Fibroblast of peridontal ligament (primary cell): Measurements from ENCODE around the gene GRAMD4.

Source experiments
- DNase-seq: peaks from one replicate; pipeline ENCODE4 v3.0.0-alpha.2; 2010; ENCODE audit errors: extremely low read depth

The GRAMD4 gene

DNA sequence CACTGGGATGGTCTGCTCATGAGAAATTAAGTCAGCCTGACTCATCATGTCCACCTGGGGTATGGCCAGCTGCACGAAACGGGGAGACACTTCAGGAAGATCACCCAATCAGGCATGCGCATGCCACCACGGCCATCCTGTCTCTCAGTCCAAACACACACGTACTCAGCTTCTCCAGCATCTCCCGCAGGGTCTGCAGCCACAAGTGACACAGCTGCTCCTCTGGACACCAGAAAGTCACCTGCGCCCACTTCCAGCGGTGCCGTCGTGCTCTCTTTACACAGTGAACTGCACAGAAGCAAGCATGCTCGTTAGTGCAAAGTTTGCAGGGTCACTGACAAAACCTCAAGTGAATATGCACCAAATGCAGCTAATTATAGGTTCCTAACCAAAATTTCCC, 99.7 kb downstream of the GRAMD4 start:
- DNase-seq, result no peak

DNA sequence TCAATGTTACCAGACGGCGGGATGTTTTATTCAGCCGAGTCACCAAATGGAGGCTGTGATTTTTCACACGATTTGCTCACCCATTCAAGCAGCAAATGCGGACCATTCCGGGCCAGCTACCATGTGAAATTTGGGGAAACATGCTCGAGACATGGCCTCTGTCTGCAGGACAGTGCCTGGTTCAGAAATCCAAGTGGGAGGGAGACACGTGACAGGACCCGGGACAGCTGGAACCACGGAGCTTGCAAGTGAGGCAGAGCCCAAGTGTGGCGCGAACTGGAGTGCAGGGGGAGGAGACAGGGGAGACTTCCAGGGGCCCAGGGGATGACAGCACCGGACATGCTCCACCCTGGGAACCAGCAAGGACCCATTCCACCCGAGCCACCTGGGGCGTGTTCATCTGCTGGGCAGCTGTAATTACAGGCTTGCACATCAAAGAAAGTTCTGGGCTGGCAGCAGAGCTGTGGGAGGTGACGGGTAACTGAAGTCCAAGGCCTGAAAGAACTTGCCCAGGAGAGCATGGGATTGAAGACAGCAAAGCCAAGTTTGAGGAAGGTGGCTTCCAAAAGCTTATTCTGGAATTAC, 101.4 kb downstream of the GRAMD4 start:
- no peak for DNase-seq

DNA sequence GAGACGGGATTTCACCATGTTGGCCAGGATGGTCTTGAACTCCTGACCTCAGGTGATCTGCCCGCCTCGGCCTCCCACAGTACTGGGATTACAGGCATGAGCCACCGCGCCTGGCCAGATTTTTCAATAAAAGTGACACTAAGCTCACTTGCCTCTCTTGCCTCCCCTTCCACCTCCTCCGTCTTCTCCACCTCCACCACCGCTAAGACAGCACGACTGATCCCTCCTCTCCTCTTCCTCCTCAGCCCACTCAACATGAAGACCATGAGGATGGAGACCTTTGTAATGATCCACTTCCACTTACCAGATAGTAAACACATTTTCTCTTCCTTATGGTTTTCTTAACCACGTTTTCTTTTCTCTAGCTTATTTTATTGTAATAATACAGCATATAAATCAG, 103.7 kb downstream of the GRAMD4 start:
- DNase-seq, result no peak

DNA sequence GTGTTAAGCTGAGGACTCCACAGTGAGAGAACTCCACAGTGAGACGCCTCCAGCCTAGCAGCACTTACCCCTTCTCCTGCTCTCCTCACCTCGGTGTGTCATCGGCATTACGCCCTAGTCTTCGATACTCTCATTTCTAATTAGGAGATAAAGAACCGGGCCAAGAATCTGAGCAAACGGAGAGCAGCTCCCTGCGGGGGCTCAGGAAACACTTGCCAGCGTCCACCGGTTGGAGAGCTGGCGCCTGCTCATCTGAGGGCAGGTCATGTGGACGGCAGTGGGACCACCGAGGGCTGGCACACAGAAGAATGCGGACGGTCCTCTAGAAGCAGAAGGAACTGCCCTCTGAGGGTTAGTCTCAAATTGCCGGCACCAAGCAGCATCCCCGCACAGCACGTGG, 104.9 kb downstream of the GRAMD4 start:
- no peak for DNase-seq

DNA sequence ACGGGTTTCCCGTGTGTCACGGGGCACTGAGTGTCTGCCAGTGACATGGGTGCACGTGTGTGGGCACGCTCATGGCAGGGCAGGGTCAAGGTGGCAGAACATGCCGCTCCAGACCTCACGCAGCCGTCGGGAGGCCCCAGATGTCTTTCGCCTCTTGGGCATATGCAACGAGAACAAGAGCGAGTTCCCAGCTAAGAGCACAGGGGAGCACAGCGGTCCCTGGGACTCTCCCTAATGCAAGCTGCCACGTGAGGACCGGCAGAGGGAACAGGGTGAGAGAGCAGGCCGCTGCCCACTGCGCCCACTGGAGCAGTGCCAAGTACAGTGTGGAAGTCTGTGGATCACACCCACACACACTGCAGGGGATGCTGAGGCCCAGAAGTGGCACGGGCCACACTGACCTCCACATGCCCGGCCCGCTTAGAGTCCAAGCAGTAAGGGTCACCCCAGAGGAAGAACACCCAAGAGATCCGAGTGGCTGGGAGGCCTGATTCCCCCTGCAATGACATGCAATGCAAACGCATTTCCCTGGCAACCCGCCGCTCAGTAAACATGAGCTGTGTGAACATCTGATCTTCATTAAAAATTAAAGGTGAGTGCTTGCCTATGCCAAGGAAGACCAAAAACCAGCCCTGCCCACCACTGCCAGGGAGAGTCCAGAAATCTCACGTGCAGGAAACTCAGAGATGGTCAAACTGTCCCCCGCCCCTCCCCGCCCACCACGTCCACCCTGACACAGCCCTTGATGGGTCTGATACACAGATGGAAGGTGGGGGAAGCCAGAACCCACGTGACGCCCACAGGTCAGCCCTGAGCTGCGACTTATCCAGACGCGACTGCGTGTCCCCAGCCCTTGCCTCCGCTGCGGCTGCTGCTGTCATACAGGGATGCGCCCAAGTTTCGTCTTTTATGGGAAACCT, 106.1 kb downstream of the GRAMD4 start:
- peak; percentile 23 for DNase-seq

DNA sequence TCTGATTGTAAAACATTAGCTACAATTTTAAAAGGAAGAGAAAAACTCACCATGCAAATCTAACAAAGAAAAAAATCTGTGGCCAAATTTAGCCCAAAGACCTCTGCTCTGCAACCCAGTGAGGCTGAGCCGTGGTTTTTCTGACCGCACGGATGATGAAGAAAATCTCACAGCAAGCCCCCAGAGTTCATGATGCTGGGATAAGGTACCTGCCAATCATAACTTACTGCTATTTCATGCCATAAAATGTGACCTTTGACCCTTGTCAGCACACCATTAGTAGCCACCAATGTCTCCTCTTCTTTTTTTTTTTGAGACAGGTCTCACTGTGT, 106.8 kb downstream of the GRAMD4 start:
- DNase-seq, result no peak

DNA sequence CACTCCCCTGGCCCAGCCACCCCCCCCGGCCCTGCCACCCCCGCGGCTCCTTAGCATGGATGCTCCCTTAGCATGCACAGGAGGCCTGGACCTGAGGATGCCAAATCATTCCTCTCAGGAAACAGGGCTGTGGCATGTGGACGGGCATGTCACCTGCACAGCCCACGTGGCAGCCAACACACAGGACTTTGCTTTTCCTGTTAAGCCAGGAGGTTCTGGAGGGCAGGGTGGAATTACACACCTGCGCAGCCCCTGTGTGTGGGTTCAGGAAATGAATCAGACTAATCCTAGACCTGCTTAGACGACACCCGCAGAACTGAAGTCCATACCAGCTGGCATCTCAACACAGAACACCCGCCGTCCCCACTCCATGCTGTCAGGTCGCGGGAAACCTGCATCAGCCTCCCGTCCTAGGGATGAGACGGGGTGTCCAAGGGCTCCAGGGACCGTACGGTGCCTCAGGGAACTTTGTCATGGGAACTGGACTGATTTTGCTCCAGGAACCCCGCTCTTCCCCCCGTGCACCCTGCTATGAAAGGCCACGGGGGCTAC, 107.7 kb downstream of the GRAMD4 start:
- DNase-seq, result no peak

DNA sequence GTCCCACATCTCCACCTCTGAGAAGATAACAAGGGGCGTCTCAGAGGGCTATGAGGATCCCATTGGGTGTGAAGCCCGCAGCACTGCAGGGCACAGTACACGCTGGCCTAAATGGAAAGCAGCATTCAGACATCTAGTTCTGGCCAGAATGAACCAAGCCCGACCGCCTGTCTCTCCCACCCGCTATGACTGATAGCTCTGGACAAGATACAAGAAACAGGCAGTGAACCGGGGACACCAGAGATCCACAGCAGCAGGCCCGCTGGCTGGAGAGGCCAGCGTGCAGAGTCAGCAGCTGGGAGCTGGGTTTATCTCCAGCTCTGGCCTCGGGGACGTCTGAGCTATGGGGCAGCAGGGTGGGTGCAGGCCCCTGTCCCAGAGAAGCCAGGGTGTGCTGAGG, 108.3 kb downstream of the GRAMD4 start:
- no peak for DNase-seq
